PC-9 (cell line): ENCODE data around the gene NLGN1.

ENCODE experiments used
- EZH2 ChIP-seq: fragments of 200-600 bp; sonication (generic); IDR thresholded peaks from 2 replicates; pipeline ENCODE4 v1.8.0; 2017; ENCODE audit warnings: antibody characterized with exemption, low read depth
- TF ChIP-seq, protein P1 (sequence below): fragments of 200-600 bp; sonication (generic); conservative IDR thresholded peaks from 2 replicates; pipeline ENCODE4 v1.6.1; 2017; ENCODE audit warnings: mixed run types, antibody characterized with exemption, mild to moderate bottlenecking, moderate library complexity

DNA sequence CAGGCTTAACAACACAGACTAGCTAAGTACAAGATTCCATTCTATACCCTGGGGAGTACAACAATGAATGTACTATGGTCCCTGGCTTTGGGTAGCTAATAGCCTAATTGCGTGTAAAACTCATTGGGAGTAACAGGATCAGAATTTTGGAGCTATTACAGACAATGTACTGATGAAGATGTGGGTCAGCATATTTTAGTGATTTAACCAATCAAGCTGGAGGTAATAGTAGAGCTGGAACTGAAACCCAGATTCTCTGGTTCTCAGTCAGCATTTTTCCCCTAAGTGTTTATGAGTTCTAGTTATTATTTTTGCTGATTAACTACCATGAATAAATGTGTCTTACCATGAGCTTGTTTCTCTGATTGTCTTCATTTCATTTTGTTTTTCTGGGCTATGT, 578.7 kb downstream of the NLGN1 start:
- TF ChIP-seq, protein P1, sequence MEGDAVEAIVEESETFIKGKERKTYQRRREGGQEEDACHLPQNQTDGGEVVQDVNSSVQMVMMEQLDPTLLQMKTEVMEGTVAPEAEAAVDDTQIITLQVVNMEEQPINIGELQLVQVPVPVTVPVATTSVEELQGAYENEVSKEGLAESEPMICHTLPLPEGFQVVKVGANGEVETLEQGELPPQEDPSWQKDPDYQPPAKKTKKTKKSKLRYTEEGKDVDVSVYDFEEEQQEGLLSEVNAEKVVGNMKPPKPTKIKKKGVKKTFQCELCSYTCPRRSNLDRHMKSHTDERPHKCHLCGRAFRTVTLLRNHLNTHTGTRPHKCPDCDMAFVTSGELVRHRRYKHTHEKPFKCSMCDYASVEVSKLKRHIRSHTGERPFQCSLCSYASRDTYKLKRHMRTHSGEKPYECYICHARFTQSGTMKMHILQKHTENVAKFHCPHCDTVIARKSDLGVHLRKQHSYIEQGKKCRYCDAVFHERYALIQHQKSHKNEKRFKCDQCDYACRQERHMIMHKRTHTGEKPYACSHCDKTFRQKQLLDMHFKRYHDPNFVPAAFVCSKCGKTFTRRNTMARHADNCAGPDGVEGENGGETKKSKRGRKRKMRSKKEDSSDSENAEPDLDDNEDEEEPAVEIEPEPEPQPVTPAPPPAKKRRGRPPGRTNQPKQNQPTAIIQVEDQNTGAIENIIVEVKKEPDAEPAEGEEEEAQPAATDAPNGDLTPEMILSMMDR, result no peak
- TF ChIP-seq EZH2, result no peak
